Spleen (tissue), 11 donors: ENCODE data around the gene FADS3. TPM values are rescaled to one million over a fixed set of nuclear protein-coding genes. Genes with fewer than 3 reads are reported as not detected.

Experiments used
- DNase-seq: peaks from one replicate; pipeline ENCODE4 v3.0.0-alpha.2; 2020
- H3K27ac ChIP-seq, 8 donors: fragments of 200-600 bp; sonication (generic) in 7 of 8; 1 replicate in 4 of 8; 2 replicates in 4 of 8; pipeline versions ENCODE4 v1.5.0 to v1.8.0; 2016 to 2021; ENCODE audit warnings: inconsistent platforms in 4 of 8, mild to moderate bottlenecking in 4 of 8, moderate library complexity in 1 of 8
- H3K27me3 ChIP-seq, 7 donors: fragments of 200-600 bp; sonication (generic) in 6 of 7; replicated peaks in 1 of 7; 1 replicate in 4 of 7; 2 replicates in 3 of 7; pipeline versions ENCODE4 v1.5.0 to v1.8.0; 2016 to 2021; ENCODE audit warnings: inconsistent platforms in 3 of 7, mild to moderate bottlenecking in 1 of 7
- H3K36me3 ChIP-seq, 6 donors: fragments of 200-600 bp; sonication (generic) in 5 of 6; 1 replicate in 4 of 6; 2 replicates in 2 of 6; pipeline versions ENCODE4 v1.5.0 to v1.8.0; 2016 to 2021; ENCODE audit warnings: inconsistent platforms in 2 of 6
- H3K4me1 ChIP-seq, 6 donors: fragments of 200-600 bp; sonication (generic) in 5 of 6; 1 replicate in 3 of 6; 2 replicates in 3 of 6; pipeline versions ENCODE4 v1.5.0 to v1.8.0; 2016 to 2021; ENCODE audit warnings: inconsistent platforms in 3 of 6
- H3K4me3 ChIP-seq, 8 donors: fragments of 200-600 bp; sonication (generic) in 7 of 8; 1 replicate in 4 of 8; 2 replicates in 4 of 8; pipeline versions ENCODE4 v1.5.0 to v1.8.0; 2016 to 2021; ENCODE audit warnings: inconsistent platforms in 4 of 8, mild to moderate bottlenecking in 4 of 8, moderate library complexity in 2 of 8
- H3K9me3 ChIP-seq, 8 donors: fragments of 200-600 bp; sonication (generic) in 7 of 8; 1 replicate in 4 of 8; 2 replicates in 4 of 8; pipeline versions ENCODE4 v1.5.0 to v1.8.0; 2016 to 2021; ENCODE audit warnings: inconsistent platforms in 4 of 8
- CTCF ChIP-seq, 11 experiments: fragments of 200-600 bp in 7 of 11; fragments of 450-650 bp in 4 of 11; sonication (generic) in 4 of 11; IDR thresholded peaks in 8 of 11; conservative IDR thresholded peaks in 3 of 11; 1 replicate in 7 of 11; 2 replicates in 4 of 11; pipeline versions ENCODE4 v1.4.0 to v1.8.0; 2016 to 2021; ENCODE audit warnings: antibody characterized with exemption in 11 of 11, inconsistent platforms in 4 of 11, mild to moderate bottlenecking in 1 of 11
- POLR2A ChIP-seq, 3 donors: fragments of 450-650 bp; IDR thresholded peaks; one replicate each; pipeline ENCODE4 v1.5.1; 2017; ENCODE audit warnings: antibody characterized with exemption in 3 of 3, mild to moderate bottlenecking in 1 of 3
- POLR2AphosphoS5 ChIP-seq, 3 donors: sonication (generic); formaldehyde crosslinking; IDR thresholded peaks; one replicate each; pipeline ENCODE4 v1.5.1; 2017; ENCODE audit warnings: antibody characterized with exemption in 3 of 3
- WGBS, 5 donors: extraction: QIAGEN DNeasy Blood & Tissue Kit in 3 of 5; methylation state at CpG; one replicate each; pipeline versions ENCODE4 v1.1.5 to v1.1.7; 2013 to 2018; 5-methylcytosine and 5-hydroxymethylcytosine counted together
- intact Hi-C: fragments of 100-400 bp; cut with DNase I; formaldehyde crosslinking; loops from one replicate; pipeline ENCODE4 v1.15.0; 2023; ENCODE audit warnings: low total_unique reads
- polyA plus RNA-seq, 3 donors: library from polyadenylated mRNA; stranded (reverse); fragments of 200-250 nt; gene quantifications; one replicate each; pipeline ENCODE4 v1.2.1, GENCODE V29; 2013
- total RNA-seq, 7 donors: library from RNA; depleted of rRNA in 3 of 7; stranded (reverse); fragments of >200 nt in 3 of 7; fragmentation: NEBNext Ultra II Directional in 4 of 7; extraction: Animal tissue kit (Norgen Biotek cat#: 25700) in 4 of 7; gene quantifications; one replicate each; pipeline versions ENCODE4 v1.1.0 to v1.2.1, GENCODE V29; 2016 to 2021
- donor health status: healthy with polysubstance abuse.
- donor health status: DM: no; HTN: no; CAD: no; lungs with moderate emphysema.
- donor health status: DM: no; HTN: no; CAD: no.
- donor health status: Bipolar disorder and iron deficiency.
- donor health status: healthy.
- donor health status: DM: no; HTN: no; CAD: no.
- donor health status: DM: yes; HTN: yes; CAD: no.

The FADS3 gene
- total and polyA plus RNA-seq, 10 donors = 26.3 to 63.6 (median 38.5) TPM

GRCh38 chr11:61905801-61906521 lies 14.6 kb upstream of the FADS3 start:
- peaks cover 0 to 25% (median 12%) of the 10 kb centered on the region in 6 donors for H3K4me1 ChIP-seq
- H3K9me3 ChIP-seq = no peaks in the 10 kb centered on the region
- H3K27me3 ChIP-seq = peaks cover 0 to 8% (median 0%) of the 10 kb centered on the region in 7 donors
- peaks cover 0 to 74% (median 20%) of the 10 kb centered on the region in 6 donors for H3K36me3 ChIP-seq
- H3K4me3 ChIP-seq = no peak overlapping the region
- TF ChIP-seq CTCF (IDR thresholded peaks at IDR 0.05 in 8 of 11, conservative IDR thresholded peaks at IDR 0.05 in 3 of 11) = no peak
- no peak for TF ChIP-seq POLR2A (IDR thresholded peaks at IDR 0.05)
- no peak for TF ChIP-seq POLR2AphosphoS5 (IDR thresholded peaks at IDR 0.05)
- H3K27ac ChIP-seq = no peak overlapping the region
- no peak for DNase-seq
- WGBS, 5 donors = 85 to 94% (median 90%) methylated on average over 7 to 14 of the region's 14 CpGs
- intact Hi-C loops = no loop called here

- no peak for TF ChIP-seq POLR2AphosphoS5 (IDR thresholded peaks at IDR 0.05)
- no peak for TF ChIP-seq POLR2A (IDR thresholded peaks at IDR 0.05)
- TF ChIP-seq CTCF (IDR thresholded peaks at IDR 0.05 in 8 of 11, conservative IDR thresholded peaks at IDR 0.05 in 3 of 11) = no peak
- Histone ChIP-seq H3K4me3 (no peak overlapping the region), H3K27me3 (peaks cover 0 to 8% (median 0%) of the 10 kb centered on the region in 7 donors), H3K27ac (peak overlapping the region in 1 of 8 donors; percentile 11), H3K9me3 (no peaks in the 10 kb centered on the region), H3K36me3 (peaks cover 0 to 81% (median 20%) of the 10 kb centered on the region in 6 donors), H3K4me1 (peaks cover 0 to 19% (median 8%) of the 10 kb centered on the region in 6 donors)
- intact Hi-C loops = no loop called here
- 92 to 94% (median 93%) methylated on average over 13 of the region's 13 CpGs for WGBS, 5 donors
- DNase-seq = no peak
These were observed 13.8 kb upstream of the FADS3 start for GRCh38 chr11:61905067-61905696.

GRCh38 chr11:61904539-61905048 lies 13.2 kb upstream of the FADS3 start:
- intact Hi-C loops = no loop called here
- no peak for DNase-seq
- Histone ChIP-seq H3K27me3 (peaks cover 0 to 8% (median 0%) of the 10 kb centered on the region in 7 donors), H3K9me3 (no peaks in the 10 kb centered on the region), H3K4me1 (peaks cover 0 to 16% (median 7%) of the 10 kb centered on the region in 6 donors), H3K4me3 (no peak overlapping the region), H3K27ac (peak overlapping the region in 1 of 8 donors; percentile 11), H3K36me3 (peaks cover 0 to 87% (median 20%) of the 10 kb centered on the region in 6 donors)
- 49 to 63% (median 59%) methylated on average over 14 to 19 of the region's 19 CpGs for WGBS, 5 donors
- TF ChIP-seq POLR2AphosphoS5 (IDR thresholded peaks at IDR 0.05) (peak in 1 of 3 donors; percentile 33), CTCF (IDR thresholded peaks at IDR 0.05 in 8 of 11, conservative IDR thresholded peaks at IDR 0.05 in 3 of 11) (no peak), POLR2A (IDR thresholded peaks at IDR 0.05) (no peak)

GRCh38 chr11:61903845-61904244 lies 12.5 kb upstream of the FADS3 start:
- Histone ChIP-seq H3K9me3 (no peaks in the 10 kb centered on the region), H3K4me1 (peaks cover 2 to 16% (median 10%) of the 10 kb centered on the region in 6 donors), H3K36me3 (peaks cover 0 to 90% (median 20%) of the 10 kb centered on the region in 6 donors), H3K27me3 (peaks cover 0 to 8% (median 0%) of the 10 kb centered on the region in 7 donors), H3K27ac (no peak overlapping the region), H3K4me3 (no peak overlapping the region)
- no peak for DNase-seq
- TF ChIP-seq POLR2A (IDR thresholded peaks at IDR 0.05) (no peak), CTCF (IDR thresholded peaks at IDR 0.05 in 8 of 11, conservative IDR thresholded peaks at IDR 0.05 in 3 of 11) (no peak), POLR2AphosphoS5 (IDR thresholded peaks at IDR 0.05) (no peak)
- 88 to 96% (median 93%) methylated on average over 3 of the region's 3 CpGs for WGBS, 5 donors
- intact Hi-C loops = no loop called here
